Peyer's patch (tissue), 4 donors: Measurements from ENCODE around the gene TNIK. TPM values are rescaled to one million over a fixed set of nuclear protein-coding genes. Genes with fewer than 3 reads are reported as not detected.

Source experiments
- DNase-seq, 3 donors: peaks; one replicate each; pipeline ENCODE4 v3.0.0-alpha.2; 2017 to 2019
- H3K27ac ChIP-seq, 4 donors: fragments of 200-600 bp; sonication (generic); one replicate each; pipeline ENCODE4 v1.5.1; 2016 to 2019
- H3K27me3 ChIP-seq, 2 donors: fragments of 200-600 bp; sonication (generic); one replicate each; pipeline ENCODE4 v1.5.1; 2019
- H3K36me3 ChIP-seq, 3 donors: fragments of 200-600 bp; sonication (generic); one replicate each; pipeline ENCODE4 v1.5.1; 2016 to 2019
- H3K4me1 ChIP-seq, 4 donors: fragments of 200-600 bp; sonication (generic); one replicate each; pipeline ENCODE4 v1.5.1; 2016 to 2019
- H3K4me3 ChIP-seq, 4 donors: fragments of 200-600 bp; sonication (generic); 1 replicate in 3 of 4; 2 replicates in 1 of 4; pipeline ENCODE4 v1.5.1; 2016 to 2019; ENCODE audit warnings: mild to moderate bottlenecking in 1 of 4
- H3K9me3 ChIP-seq, 4 donors: fragments of 200-600 bp; sonication (generic); one replicate each; pipeline ENCODE4 v1.5.1; 2016 to 2019; ENCODE audit warnings: mild to moderate bottlenecking in 1 of 4
- CTCF ChIP-seq, 6 experiments: fragments of 450-650 bp in 4 of 6; fragments of 200-600 bp in 2 of 6; sonication (generic) in 1 of 6; IDR thresholded peaks; one replicate each; pipeline ENCODE4 v1.5.1; 2017 to 2019; ENCODE audit warnings: antibody characterized with exemption in 6 of 6, mild to moderate bottlenecking in 3 of 6, moderate library complexity in 1 of 6
- POLR2A ChIP-seq, 2 donors: fragments of 450-650 bp; IDR thresholded peaks; one replicate each; pipeline ENCODE4 v1.5.1; 2017; ENCODE audit warnings: antibody characterized with exemption in 2 of 2, mild to moderate bottlenecking in 2 of 2, moderate library complexity in 2 of 2
- total RNA-seq, 4 donors: library from RNA; depleted of rRNA; stranded (reverse); fragments of >200 nt; gene quantifications; one replicate each; pipeline ENCODE4 v1.1.0, GENCODE V29; 2016

TNIK gene
- total RNA-seq, 4 donors from 2014 or later: 37.1 to 84.8 (median 74.4) TPM

DNA sequence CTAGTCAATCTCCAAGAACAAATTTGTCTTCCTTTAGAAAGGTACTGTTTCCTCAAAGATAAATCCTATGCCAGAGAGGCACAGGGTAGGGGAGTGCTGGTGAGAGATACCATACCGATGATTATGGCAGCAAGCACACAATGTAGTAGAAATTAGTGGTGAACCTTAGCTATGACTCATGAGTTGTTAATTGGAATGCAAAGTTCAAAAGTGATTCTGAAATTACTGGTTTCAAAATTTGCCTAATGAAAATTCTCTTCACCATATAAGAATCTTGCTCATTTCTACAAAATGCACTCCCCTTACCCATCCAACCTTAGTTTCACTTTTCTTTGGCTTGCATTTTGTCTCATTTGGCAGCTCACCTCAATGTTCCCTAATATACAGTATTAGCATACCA lies 294.2 kb downstream of the TNIK start:
- Histone ChIP-seq H3K36me3 (peaks cover 0 to 17% (median 0%) of the 10 kb centered on the region in 3 donors), H3K27ac (peak overlapping the region in 2 of 4 donors; percentile 64 to 85), H3K4me3 (peak overlapping the region in 1 of 4 donors; percentile 15), H3K4me1 (peaks cover 0 to 18% (median 3%) of the 10 kb centered on the region in 4 donors), H3K27me3 (no peaks in the 10 kb centered on the region), H3K9me3 (no peaks in the 10 kb centered on the region)
- TF ChIP-seq CTCF (IDR thresholded peaks at IDR 0.05) (no peak), POLR2A (IDR thresholded peaks at IDR 0.05) (no peak)
- DNase-seq: no peak

DNA sequence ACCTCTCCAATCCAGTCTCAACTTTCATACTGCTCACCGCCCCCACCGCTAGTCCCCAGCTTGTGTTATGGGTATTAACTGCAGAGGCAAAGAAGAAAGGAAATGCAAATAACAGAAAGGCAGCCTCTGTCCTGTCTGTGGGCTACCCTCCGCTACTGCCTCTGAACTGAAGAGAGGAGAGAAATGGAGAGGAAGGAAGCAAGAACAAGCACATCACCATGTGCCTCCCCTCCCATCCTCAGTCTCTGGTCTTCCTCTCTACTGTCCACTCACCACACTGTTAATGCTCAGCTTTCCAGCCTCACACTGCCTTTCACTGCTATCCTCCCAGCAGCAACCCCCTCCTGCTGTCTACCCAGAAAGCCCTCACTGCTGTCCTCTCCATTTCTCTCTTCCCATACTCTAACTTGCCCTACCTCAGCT lies 294.7 kb downstream of the TNIK start:
- peak overlapping the region in 2 of 4 donors; percentile 64 to 85 for H3K27ac ChIP-seq
- H3K36me3 ChIP-seq: peaks cover 0 to 20% (median 0%) of the 10 kb centered on the region in 3 donors
- DNase-seq: no peak

GRCh38 chr3:171164067-171164465 lies 296.1 kb downstream of the TNIK start:
- TF ChIP-seq POLR2A (IDR thresholded peaks at IDR 0.05) (no peak), CTCF (IDR thresholded peaks at IDR 0.05) (no peak)
- Histone ChIP-seq H3K36me3 (peaks cover 0 to 34% (median 0%) of the 10 kb centered on the region in 3 donors), H3K27me3 (no peaks in the 10 kb centered on the region), H3K4me3 (no peak overlapping the region), H3K9me3 (no peaks in the 10 kb centered on the region), H3K27ac (no peak overlapping the region), H3K4me1 (peaks cover 0 to 7% (median 3%) of the 10 kb centered on the region in 4 donors)
- no peak for DNase-seq

More for the DNA sequence above, 294.7 kb downstream of the TNIK start:
- no peaks in the 10 kb centered on the region for H3K27me3 ChIP-seq
- H3K4me1 ChIP-seq: peaks cover 0 to 16% (median 3%) of the 10 kb centered on the region in 4 donors
- H3K4me3 ChIP-seq: peak overlapping the region in 1 of 4 donors; percentile 15
- TF ChIP-seq POLR2A (IDR thresholded peaks at IDR 0.05) (no peak), CTCF (IDR thresholded peaks at IDR 0.05) (no peak)
- no peaks in the 10 kb centered on the region for H3K9me3 ChIP-seq

- no peaks in the 10 kb centered on the region for H3K27me3 ChIP-seq
- peak overlapping the region in 1 of 4 donors; percentile 53 for H3K27ac ChIP-seq
- DNase-seq: no peak
- TF ChIP-seq CTCF (IDR thresholded peaks at IDR 0.05) (peak in 5 of 6 experiments; percentile 37 to 92 (median 88)), POLR2A (IDR thresholded peaks at IDR 0.05) (no peak)
- H3K36me3 ChIP-seq: peaks cover 0 to 41% (median 0%) of the 10 kb centered on the region in 3 donors
- no peak overlapping the region for H3K4me3 ChIP-seq
- H3K9me3 ChIP-seq: no peaks in the 10 kb centered on the region
- peaks cover 0 to 3% (median 1%) of the 10 kb centered on the region in 4 donors for H3K4me1 ChIP-seq
Observed at GRCh38 chr3:171163101-171164066, 296.8 kb downstream of the TNIK start.

DNA sequence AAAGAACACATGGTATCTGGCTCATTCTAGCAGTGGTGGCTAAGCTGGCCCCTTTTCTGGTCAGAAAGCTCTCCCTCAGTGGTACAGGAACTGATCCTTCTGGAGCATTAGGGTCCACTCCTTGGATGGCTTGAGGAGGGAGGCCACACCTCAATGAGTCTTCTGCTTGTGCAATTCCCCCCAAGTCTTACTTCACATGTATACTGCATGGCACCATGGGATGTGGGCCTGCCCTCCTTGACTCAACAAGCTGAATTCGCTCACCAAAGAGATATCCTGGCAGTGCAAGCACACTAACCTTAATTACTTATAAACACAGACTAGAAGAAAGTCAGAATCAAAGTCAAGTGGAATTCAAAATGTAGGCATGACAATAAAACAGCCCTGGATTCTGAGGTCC lies 299.9 kb downstream of the TNIK start:
- Histone ChIP-seq H3K36me3 (peaks cover 0 to 49% (median 0%) of the 10 kb centered on the region in 3 donors), H3K27me3 (no peaks in the 10 kb centered on the region), H3K27ac (no peak overlapping the region), H3K4me1 (peaks cover 0 to 6% (median 0%) of the 10 kb centered on the region in 4 donors), H3K9me3 (no peaks in the 10 kb centered on the region), H3K4me3 (no peak overlapping the region)
- no peak for DNase-seq
- TF ChIP-seq CTCF (IDR thresholded peaks at IDR 0.05) (no peak), POLR2A (IDR thresholded peaks at IDR 0.05) (no peak)
